ENCODE results near the gene PNLIPRP2.

The PNLIPRP2 gene

DNA sequence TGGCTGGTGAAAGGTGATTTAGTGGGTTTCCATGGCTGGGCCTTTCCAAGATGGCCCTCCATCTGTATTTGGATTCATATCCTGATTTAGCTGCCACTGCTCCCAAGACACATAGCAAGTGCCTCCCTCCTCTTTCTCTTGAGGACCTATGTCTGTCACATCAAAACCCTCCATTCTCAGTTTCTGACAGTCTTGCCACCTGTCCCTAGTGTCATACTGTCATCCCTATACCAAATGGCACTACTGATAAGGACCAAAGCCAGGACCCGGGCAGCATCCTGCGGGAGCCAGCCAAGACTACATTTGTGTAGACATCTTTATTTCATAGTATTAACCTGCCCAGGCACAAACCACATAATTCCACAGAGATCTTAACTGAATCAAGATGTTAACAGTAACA lies 34.8 kb downstream of the PNLIPRP2 start:
- no peak overlapping the region for H3K4me3 Mint-ChIP-seq
- H3K27ac Mint-ChIP-seq: no peak overlapping the region
- no peaks in the 10 kb centered on the region for H3K4me1 Mint-ChIP-seq
- peaks cover 3 to 4% of the 10 kb centered on the region in 2 donors for H3K9me3 Mint-ChIP-seq
- DNase-seq: no peak
- H3K27me3 Mint-ChIP-seq: peaks cover 0 to 14% of the 10 kb centered on the region in 2 donors
- no peak for ATAC-seq (replicated peaks)
- no peaks in the 10 kb centered on the region for H3K36me3 Mint-ChIP-seq

DNA sequence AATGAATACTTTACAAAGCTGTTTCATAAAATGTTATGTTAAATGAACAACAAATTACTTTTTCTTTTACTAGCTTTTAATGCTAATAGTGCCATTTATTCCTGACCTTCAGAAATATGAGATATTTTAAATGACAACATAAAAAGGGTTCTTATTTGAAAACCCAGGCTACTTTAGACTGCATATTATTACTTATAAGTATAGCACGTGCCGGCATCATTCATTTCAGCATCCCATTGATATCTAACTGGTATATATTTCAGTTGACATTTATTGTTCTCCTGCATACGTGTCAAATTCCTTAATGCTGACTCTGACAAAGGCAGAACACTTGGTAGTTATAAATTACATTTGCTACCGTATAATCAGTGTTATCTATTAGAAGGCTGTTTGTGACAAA lies 35.3 kb downstream of the PNLIPRP2 start:
- Mint-ChIP-seq H3K9me3 (peaks cover 2 to 4% of the 10 kb centered on the region in 2 donors), H3K36me3 (no peaks in the 10 kb centered on the region), H3K4me1 (no peaks in the 10 kb centered on the region), H3K4me3 (no peak overlapping the region), H3K27ac (no peak overlapping the region), H3K27me3 (peaks cover 0 to 14% of the 10 kb centered on the region in 2 donors)
- DNase-seq (no peak), ATAC-seq (replicated peaks) (no peak)

DNA sequence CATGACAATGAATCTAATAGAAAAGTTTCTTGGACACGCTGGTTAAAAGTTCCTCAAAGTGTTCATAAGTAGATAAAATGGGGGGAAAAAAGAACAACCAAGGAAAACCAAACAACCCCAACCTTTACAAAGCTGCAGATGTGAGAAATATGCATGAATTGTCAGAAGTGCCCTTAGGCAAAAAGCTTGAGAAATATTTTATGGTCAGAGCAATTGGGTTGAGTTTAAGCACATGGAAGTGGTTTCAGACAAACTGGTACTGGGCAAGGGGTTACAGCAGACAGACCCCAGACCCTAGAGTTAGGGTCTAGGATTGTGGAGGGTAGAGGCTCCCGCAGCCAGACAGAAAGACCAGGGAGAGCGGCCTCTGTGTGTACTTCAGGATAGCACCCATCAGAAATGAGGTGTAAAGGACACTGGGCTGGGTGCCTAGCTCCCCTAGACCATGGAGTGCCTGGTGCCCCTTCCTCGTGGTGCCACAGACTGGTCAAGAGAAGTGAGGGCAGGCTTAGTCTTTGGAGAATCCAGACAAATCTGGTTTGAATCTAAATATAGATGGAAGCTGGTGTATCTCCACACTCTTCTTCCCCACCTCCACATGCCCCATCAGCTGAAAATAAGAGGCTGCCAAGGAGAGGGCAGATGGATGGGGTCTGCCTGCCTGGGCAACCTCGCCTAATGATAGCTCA lies 37.3 kb downstream of the PNLIPRP2 start:
- H3K9me3 Mint-ChIP-seq: no peaks in the 10 kb centered on the region
- peaks cover 0 to 14% of the 10 kb centered on the region in 2 donors for H3K27me3 Mint-ChIP-seq
- H3K4me3 Mint-ChIP-seq: no peak overlapping the region
- no peak overlapping the region for H3K27ac Mint-ChIP-seq
- ATAC-seq (replicated peaks) (no peak), DNase-seq (no peak)
- no peaks in the 10 kb centered on the region for H3K4me1 Mint-ChIP-seq
- no peaks in the 10 kb centered on the region for H3K36me3 Mint-ChIP-seq

DNA sequence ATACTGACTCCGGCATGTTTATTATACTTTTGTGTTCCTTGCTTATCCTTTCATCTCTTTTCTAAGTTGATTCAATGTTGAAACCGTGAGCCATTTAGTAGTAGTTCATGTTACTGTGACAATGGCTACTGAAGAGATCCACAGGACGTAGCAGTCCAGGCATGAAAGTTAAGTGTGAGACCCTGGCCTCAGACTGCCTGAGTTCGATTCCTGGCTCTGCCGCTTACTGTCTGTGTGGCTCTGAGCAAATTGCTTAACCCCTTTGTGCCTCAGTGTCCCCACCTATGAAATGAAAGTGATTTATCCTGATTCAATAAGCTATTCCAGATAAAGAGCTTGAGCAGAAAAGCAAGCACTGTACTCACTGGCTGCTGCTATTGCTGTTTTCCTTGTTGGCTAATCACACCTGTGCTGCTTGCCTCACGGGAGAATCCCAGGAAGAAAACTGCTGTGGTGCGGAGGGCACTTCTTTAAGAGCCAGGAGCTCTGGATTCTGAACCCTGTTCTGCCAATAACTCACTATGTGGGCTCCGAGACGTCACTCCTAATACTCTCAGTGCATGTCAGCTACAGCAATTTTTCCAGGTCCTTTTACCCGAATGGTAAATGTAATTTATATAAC lies 38.4 kb downstream of the PNLIPRP2 start:
- no peaks in the 10 kb centered on the region for H3K36me3 Mint-ChIP-seq
- ATAC-seq (replicated peaks): no peak
- H3K9me3 Mint-ChIP-seq: no peaks in the 10 kb centered on the region
- peaks cover 3 to 8% of the 10 kb centered on the region in 2 donors for H3K27me3 Mint-ChIP-seq
- H3K4me1 Mint-ChIP-seq: no peaks in the 10 kb centered on the region
- DNase-seq: no peak
- H3K27ac Mint-ChIP-seq: no peak overlapping the region
- H3K4me3 Mint-ChIP-seq: no peak overlapping the region

DNA sequence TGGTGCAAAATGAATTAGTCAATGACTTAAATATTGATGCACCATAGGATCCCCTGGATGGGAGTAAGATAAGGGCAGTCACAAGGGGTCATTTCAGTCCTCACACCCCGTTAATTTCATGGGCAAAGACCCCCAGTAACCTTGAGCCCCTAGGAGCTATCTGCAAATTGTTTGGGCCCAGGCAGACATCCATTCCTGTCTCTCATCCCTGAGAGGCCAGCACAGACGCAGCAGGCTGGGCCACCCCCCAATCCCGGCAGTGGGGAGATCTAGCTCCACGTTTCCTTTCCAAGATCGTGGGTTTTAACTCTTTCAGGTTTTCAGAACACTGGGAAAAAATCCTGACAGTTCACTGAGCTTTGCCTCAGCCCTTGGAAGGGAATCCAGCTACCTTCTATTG lies 40.1 kb downstream of the PNLIPRP2 start:
- Mint-ChIP-seq H3K36me3 (no peaks in the 10 kb centered on the region), H3K9me3 (no peaks in the 10 kb centered on the region), H3K27me3 (peaks cover 0 to 3% of the 10 kb centered on the region in 2 donors), H3K4me3 (no peak overlapping the region), H3K27ac (no peak overlapping the region), H3K4me1 (no peaks in the 10 kb centered on the region)
- DNase-seq (no peak), ATAC-seq (replicated peaks) (no peak)

DNA sequence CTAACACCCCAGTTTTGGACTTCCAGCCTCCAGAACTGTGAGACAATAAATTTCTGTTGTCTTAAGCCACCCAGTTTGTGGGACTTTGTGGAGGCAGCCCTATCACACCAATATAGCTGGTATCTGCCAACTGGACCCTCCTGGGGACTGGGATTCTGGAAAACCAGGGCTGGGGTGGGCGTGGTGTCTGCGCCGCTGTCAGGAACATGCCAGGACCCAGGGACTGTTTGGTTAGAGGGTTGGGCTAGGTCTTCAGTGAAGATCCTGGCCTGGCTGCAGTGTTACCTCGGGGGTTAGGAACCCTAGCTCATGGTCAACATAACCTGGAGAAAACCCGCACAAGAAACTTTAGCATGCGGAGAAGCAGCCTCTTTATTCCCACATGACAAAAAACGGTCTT lies 42.6 kb downstream of the PNLIPRP2 start:
- H3K27ac Mint-ChIP-seq: no peak overlapping the region
- H3K36me3 Mint-ChIP-seq: no peaks in the 10 kb centered on the region
- DNase-seq (no peak), ATAC-seq (replicated peaks) (no peak)
- peaks cover 0 to 3% of the 10 kb centered on the region in 2 donors for H3K9me3 Mint-ChIP-seq
- no peak overlapping the region for H3K4me3 Mint-ChIP-seq
- peaks cover 4 to 8% of the 10 kb centered on the region in 2 donors for H3K27me3 Mint-ChIP-seq
- no peaks in the 10 kb centered on the region for H3K4me1 Mint-ChIP-seq

DNA sequence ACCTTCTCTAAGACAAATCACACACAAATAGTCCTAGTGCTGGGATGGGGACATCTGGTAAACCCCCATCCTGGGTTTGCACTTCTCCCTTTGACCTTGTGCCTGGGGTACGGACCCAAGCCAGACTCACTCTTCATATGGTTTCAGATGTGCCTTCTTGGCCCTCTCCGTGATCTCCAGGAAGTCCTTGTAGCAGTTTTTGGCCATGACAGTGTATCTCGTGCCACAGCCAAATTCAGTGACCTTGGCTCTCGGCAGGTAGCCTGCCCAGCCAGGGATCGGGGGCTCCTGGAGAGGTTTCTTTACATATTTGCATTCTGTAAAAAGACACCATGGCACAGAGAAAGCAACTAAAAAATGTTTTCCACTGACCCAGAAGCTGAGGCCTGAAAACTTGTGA lies 43.9 kb downstream of the PNLIPRP2 start:
- Mint-ChIP-seq H3K27me3 (peaks cover 4 to 8% of the 10 kb centered on the region in 2 donors), H3K27ac (no peak overlapping the region), H3K36me3 (no peaks in the 10 kb centered on the region), H3K4me1 (no peaks in the 10 kb centered on the region), H3K4me3 (no peak overlapping the region), H3K9me3 (peaks cover 0 to 3% of the 10 kb centered on the region in 2 donors)
- no peak for ATAC-seq (replicated peaks)
- DNase-seq: no peak

DNA sequence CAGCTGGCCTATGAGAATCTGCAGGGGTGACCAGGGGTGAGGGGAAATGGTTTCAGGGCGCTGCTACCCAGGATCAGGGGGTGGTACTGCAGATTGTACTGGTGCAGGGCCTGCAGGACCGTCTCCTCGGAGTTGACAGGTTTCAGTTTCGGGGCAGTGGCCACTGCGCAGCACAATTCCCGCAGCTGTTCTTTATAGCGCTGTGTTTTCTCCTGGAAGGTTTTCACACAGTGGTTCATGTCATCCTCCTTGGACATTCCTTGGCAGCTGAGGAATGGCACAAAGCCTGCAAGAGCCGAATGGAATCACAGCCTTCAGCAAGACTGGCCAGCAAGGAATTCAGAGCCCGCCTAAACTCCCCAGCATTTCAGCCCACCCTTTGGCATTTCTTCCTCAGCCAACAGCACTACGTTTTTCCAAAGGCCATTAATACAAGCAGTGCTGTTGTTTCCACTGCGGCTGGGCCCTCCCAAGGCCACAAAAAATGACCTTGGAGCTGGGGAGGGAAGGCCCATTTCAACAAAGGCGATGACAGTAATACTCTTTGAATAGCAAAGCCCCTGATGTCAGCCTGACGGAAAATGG lies 44.9 kb downstream of the PNLIPRP2 start:
- H3K4me1 Mint-ChIP-seq: no peaks in the 10 kb centered on the region
- DNase-seq (no peak), ATAC-seq (replicated peaks) (no peak)
- H3K4me3 Mint-ChIP-seq: no peak overlapping the region
- no peak overlapping the region for H3K27ac Mint-ChIP-seq
- H3K27me3 Mint-ChIP-seq: peaks cover 8 to 11% of the 10 kb centered on the region in 2 donors
- no peaks in the 10 kb centered on the region for H3K36me3 Mint-ChIP-seq
- peaks cover 0 to 3% of the 10 kb centered on the region in 2 donors for H3K9me3 Mint-ChIP-seq

DNA sequence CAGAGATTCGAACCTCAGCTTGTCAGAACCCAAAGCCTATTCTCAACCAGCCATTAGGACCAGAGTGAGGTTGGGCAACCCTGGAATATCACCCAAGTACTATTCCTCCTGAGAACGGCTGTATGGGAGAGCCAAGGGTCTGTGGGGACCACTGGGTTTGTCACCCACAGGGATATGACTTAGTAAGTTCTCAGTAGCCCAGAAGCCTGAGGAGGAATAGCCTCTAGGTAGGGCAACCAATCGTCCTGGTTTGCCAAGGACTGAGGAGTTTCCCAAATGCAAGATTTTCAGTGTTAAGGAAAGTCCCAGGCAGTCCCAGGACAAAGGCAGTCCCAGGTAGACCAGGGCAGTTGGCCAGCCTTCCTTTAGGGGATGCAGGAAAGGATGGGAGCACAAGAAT lies 46.7 kb downstream of the PNLIPRP2 start:
- H3K9me3 Mint-ChIP-seq: peaks cover 0 to 3% of the 10 kb centered on the region in 2 donors
- no peak for ATAC-seq (replicated peaks)
- DNase-seq: no peak
- H3K36me3 Mint-ChIP-seq: no peaks in the 10 kb centered on the region
- no peaks in the 10 kb centered on the region for H3K4me1 Mint-ChIP-seq
- peaks cover 11 to 12% of the 10 kb centered on the region in 2 donors for H3K27me3 Mint-ChIP-seq
- no peak overlapping the region for H3K27ac Mint-ChIP-seq
- no peak overlapping the region for H3K4me3 Mint-ChIP-seq

DNA sequence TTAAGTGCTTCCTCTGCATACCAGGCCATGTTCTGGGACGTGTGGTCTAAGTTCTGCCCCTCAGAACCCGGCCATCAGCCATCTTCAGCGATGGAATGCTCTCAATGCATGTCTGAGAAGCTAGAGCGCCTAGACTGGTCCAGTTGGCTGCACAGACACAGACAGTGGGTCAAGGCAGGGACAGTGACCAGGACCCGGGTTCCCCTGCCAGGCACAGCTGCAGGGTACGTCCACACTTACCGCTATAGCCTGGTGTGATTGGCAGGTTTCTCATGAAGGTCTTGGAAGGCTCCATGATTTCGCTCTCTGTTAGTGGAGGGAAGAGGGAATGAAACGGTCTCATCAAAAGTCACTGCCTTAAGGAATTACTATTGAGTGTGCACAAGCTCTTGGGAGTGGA lies 47.3 kb downstream of the PNLIPRP2 start:
- Mint-ChIP-seq H3K9me3 (peaks cover 0 to 3% of the 10 kb centered on the region in 2 donors), H3K4me1 (no peaks in the 10 kb centered on the region), H3K27ac (no peak overlapping the region), H3K4me3 (no peak overlapping the region), H3K27me3 (peaks cover 11 to 12% of the 10 kb centered on the region in 2 donors), H3K36me3 (no peaks in the 10 kb centered on the region)
- ATAC-seq (replicated peaks) (no peak), DNase-seq (no peak)

DNA sequence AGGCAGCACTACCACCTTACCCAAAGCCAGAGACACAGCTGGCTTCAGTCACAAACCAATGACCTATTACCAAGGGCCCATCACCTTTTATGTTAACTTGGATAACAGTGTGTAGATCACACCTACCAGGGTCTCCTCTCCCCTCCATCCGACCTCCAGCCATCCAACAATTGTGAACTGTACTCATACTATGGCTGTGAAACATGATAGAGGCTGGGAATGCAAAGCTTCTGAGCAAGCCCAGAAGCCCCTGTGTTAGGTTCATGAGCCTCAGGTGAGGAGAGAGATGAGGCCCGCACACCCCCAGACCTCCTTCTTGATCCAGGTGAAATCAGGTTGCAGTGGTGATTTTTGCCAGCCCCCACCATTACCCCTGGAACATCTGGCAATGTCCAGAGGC lies 47.7 kb downstream of the PNLIPRP2 start:
- H3K27me3 Mint-ChIP-seq: peaks cover 11 to 12% of the 10 kb centered on the region in 2 donors
- no peak for ATAC-seq (replicated peaks)

DNA sequence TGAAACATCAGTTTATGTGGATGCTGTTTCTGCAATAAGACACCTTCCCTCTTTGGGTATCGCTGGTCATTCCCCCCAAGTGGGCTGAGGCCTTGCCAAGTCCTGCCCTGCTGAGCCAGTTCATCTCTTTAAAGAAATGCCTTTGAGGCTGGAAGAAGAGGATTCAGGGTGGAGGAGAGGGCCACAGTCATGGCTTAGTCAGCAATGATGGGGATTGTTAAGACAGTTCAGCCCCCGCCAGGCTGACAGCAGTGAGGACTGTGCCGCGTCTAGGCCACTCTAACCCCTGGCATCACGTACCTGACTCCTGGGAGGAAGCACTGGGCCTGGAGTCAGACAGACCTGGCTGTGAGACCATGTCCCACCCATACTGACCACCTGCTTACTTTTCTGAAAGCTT lies 48.3 kb downstream of the PNLIPRP2 start:
- no peak overlapping the region for H3K4me3 Mint-ChIP-seq
- ATAC-seq (replicated peaks): no peak
- no peaks in the 10 kb centered on the region for H3K36me3 Mint-ChIP-seq
- peaks cover 0 to 3% of the 10 kb centered on the region in 2 donors for H3K9me3 Mint-ChIP-seq
- H3K27me3 Mint-ChIP-seq: peaks cover 9 to 11% of the 10 kb centered on the region in 2 donors
- no peak overlapping the region for H3K27ac Mint-ChIP-seq
- no peaks in the 10 kb centered on the region for H3K4me1 Mint-ChIP-seq
- DNase-seq: no peak

More for the DNA sequence above, 47.7 kb downstream of the PNLIPRP2 start:
- no peaks in the 10 kb centered on the region for H3K4me1 Mint-ChIP-seq
- H3K9me3 Mint-ChIP-seq: peaks cover 0 to 3% of the 10 kb centered on the region in 2 donors
- H3K27ac Mint-ChIP-seq: no peak overlapping the region
- H3K4me3 Mint-ChIP-seq: no peak overlapping the region
- H3K36me3 Mint-ChIP-seq: no peaks in the 10 kb centered on the region
- no peak for DNase-seq

DNA sequence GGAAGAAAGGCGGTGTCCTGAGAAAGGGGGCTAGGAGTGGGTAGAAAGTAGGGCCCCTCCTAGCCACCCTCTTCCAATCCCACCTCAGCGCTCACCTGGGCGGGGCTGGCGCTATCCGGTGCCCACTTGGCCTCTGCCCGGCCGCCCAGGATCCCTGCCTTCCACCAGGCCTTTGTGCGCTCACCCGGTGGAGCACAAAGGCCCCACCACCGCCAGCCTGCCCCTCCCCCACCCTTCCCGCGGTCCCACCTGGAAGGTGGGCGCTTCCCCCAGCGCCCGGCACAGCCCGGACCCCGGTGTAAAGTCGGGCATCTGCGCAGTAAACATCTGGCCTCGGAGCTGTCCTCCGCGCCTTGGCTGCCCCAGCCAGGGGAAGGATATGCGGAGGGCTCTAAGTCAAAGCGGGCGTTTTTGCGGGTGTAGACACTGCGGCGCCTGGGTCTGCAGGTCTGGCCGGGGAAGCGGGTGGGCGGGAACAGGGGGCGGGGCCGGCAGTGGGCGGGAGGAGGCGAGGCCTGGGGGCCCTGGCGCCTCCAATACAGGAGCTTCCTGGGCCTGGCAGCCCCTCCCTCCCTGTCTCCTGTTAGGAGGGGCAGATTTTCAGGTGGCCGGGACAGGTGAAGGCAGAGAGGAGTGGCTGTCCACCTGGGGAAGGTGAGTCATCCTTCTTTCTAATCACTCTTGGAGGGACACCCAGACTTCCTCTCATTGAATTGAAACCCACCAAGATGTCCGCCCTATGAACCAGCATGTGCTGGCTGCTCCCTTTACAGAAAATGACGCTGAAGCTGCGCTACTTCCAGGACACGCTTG lies 49.3 kb downstream of the PNLIPRP2 start:
- H3K4me3 Mint-ChIP-seq: no peak overlapping the region
- peaks cover 9 to 11% of the 10 kb centered on the region in 2 donors for H3K27me3 Mint-ChIP-seq
- ATAC-seq (replicated peaks): no peak
- DNase-seq: no peak
- H3K9me3 Mint-ChIP-seq: peaks cover 0 to 3% of the 10 kb centered on the region in 2 donors
- no peak overlapping the region for H3K27ac Mint-ChIP-seq
- no peaks in the 10 kb centered on the region for H3K36me3 Mint-ChIP-seq
- no peaks in the 10 kb centered on the region for H3K4me1 Mint-ChIP-seq

DNA sequence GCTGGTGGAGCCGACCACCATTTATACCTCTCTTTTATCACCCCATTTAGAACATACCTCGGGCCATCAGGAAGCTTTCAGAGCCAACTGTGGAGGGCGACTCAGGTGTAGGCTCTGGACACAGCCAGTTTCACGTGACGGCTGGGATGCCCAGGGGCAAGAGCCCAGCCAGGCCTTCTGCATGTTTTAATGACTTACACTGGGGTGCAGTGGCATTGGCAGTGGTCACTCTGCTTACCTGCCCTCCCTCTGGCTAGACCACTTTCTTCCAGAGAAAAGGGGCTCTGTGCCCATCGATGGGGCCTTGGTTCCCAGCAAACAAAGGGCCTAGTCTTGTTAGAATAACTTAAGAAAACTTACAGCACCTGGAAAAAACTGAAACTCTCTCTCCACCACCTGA lies 50.0 kb downstream of the PNLIPRP2 start:
- ATAC-seq (replicated peaks): no peak
- H3K27ac Mint-ChIP-seq: no peak overlapping the region
- no peaks in the 10 kb centered on the region for H3K4me1 Mint-ChIP-seq
- peaks cover 9 to 11% of the 10 kb centered on the region in 2 donors for H3K27me3 Mint-ChIP-seq
- H3K9me3 Mint-ChIP-seq: peaks cover 0 to 3% of the 10 kb centered on the region in 2 donors
- no peak for DNase-seq
- no peaks in the 10 kb centered on the region for H3K36me3 Mint-ChIP-seq
- H3K4me3 Mint-ChIP-seq: no peak overlapping the region

Measured in stimulated activated naive B cell treated with anti-CD40 and anti-IgM and Interleukin-4, amounts not matched to agents 10 μg/mL and 1 μg/mL and 100 μg/mL, for 72 hours (primary cell).